Mesenchymal stem cell (in vitro differentiated cells and primary cell): ENCODE data around the gene GPR161.

Experiments used
- DNase-seq: peaks from one replicate; pipeline ENCODE4 v3.0.0-alpha.2; 2013
- H2AFZ ChIP-seq: one replicate; pipeline ENCODE4 v1.6.1; 2013; ENCODE audit warnings: low read depth, mild to moderate bottlenecking, control low read depth, inconsistent platforms, low read length, moderate library complexity
- H2AK5ac ChIP-seq: 2 replicates; pipeline ENCODE4 v1.6.1; 2013; ENCODE audit warnings: low read length, moderate library complexity, mild to moderate bottlenecking, inconsistent platforms; ENCODE audit not compliant: severe bottlenecking
- H2BK120ac ChIP-seq: one replicate; pipeline ENCODE4 v1.6.1; 2013; ENCODE audit warnings: low read depth, mild to moderate bottlenecking, inconsistent platforms, low read length, moderate library complexity
- H2BK12ac ChIP-seq, 2 experiments: one replicate each; pipeline ENCODE4 v1.6.1; 2013; ENCODE audit warnings: inconsistent platforms in 2 of 2, low read length in 2 of 2, mild to moderate bottlenecking in 2 of 2, moderate library complexity in 2 of 2, control low read depth in 1 of 2
- H2BK15ac ChIP-seq: one replicate; pipeline ENCODE4 v1.6.1; 2013; ENCODE audit warnings: mild to moderate bottlenecking, low read depth, inconsistent platforms; ENCODE audit not compliant: poor library complexity, severe bottlenecking
- H2BK5ac ChIP-seq: 2 replicates; pipeline ENCODE4 v1.6.1; 2013; ENCODE audit warnings: low read depth, mild to moderate bottlenecking, low read length, control low read depth, inconsistent platforms; ENCODE audit not compliant: poor library complexity, severe bottlenecking
- H3K14ac ChIP-seq, 2 experiments: one replicate each; pipeline ENCODE4 v1.6.1; 2013; ENCODE audit warnings: inconsistent platforms in 2 of 2, low read length in 2 of 2, control low read depth in 1 of 2, mild to moderate bottlenecking in 1 of 2, moderate library complexity in 1 of 2
- H3K18ac ChIP-seq, 2 experiments: one replicate each; pipeline ENCODE4 v1.6.1; 2013; ENCODE audit warnings: inconsistent platforms in 2 of 2, low read length in 2 of 2, control low read depth in 1 of 2, low read depth in 1 of 2, mild to moderate bottlenecking in 1 of 2
- H3K23ac ChIP-seq, 2 experiments: one replicate each; pipeline ENCODE4 v1.6.1; 2013; ENCODE audit warnings: inconsistent platforms in 2 of 2, low read length in 2 of 2, mild to moderate bottlenecking in 2 of 2, moderate library complexity in 2 of 2, control low read depth in 1 of 2
- H3K27ac ChIP-seq: 2 replicates; pipeline ENCODE4 v1.5.1; 2013; ENCODE audit warnings: mild to moderate bottlenecking, moderate library complexity, low read length, control low read depth, inconsistent platforms; ENCODE audit not compliant: poor library complexity, severe bottlenecking
- H3K27me3 ChIP-seq, 2 experiments: 2 replicates each; pipeline versions ENCODE4 v1.6.1 to v1.7.0; 2013; ENCODE audit warnings: low read length in 2 of 2, mild to moderate bottlenecking in 2 of 2, moderate library complexity in 2 of 2, control low read depth in 1 of 2, inconsistent platforms in 1 of 2; ENCODE audit not compliant: control insufficient read depth in 1 of 2, insufficient read depth in 1 of 2
- H3K36me3 ChIP-seq, 2 experiments: 2 replicates each; pipeline versions ENCODE4 v1.6.1 to v1.7.0; 2013; ENCODE audit warnings: low read length in 2 of 2, control low read depth in 1 of 2, inconsistent platforms in 1 of 2, low read depth in 1 of 2, mild to moderate bottlenecking in 1 of 2; ENCODE audit not compliant: insufficient read depth in 2 of 2, control insufficient read depth in 1 of 2
- H3K4ac ChIP-seq, 2 experiments: one replicate each; pipeline ENCODE4 v1.6.1; 2013; ENCODE audit warnings: inconsistent platforms in 2 of 2, low read length in 2 of 2, mild to moderate bottlenecking in 2 of 2, moderate library complexity in 2 of 2, control low read depth in 1 of 2, low read depth in 1 of 2
- H3K4me1 ChIP-seq: 2 replicates; pipeline ENCODE4 v1.6.1; 2013; ENCODE audit warnings: low read depth, low read length, control low read depth; ENCODE audit not compliant: control insufficient read depth, insufficient read depth
- H3K4me2 ChIP-seq: 2 replicates; pipeline ENCODE4 v1.6.1; 2013; ENCODE audit warnings: low read length, mild to moderate bottlenecking, inconsistent platforms; ENCODE audit not compliant: poor library complexity, severe bottlenecking
- H3K4me3 ChIP-seq, 2 experiments: 2 replicates each; pipeline versions ENCODE4 v1.5.1 to v1.7.0; 2013; ENCODE audit warnings: low read length in 2 of 2, mild to moderate bottlenecking in 2 of 2, control low read depth in 1 of 2, low read depth in 1 of 2; ENCODE audit not compliant: insufficient read depth in 1 of 2
- H3K79me1 ChIP-seq: replicated peaks from 2 replicates; pipeline ENCODE4 v1.6.1; 2013; ENCODE audit warnings: mild to moderate bottlenecking, control low read depth, low read length, inconsistent platforms; ENCODE audit not compliant: poor library complexity, severe bottlenecking
- H3K9ac ChIP-seq: 2 replicates; pipeline ENCODE4 v1.7.0; 2013; ENCODE audit warnings: mild to moderate bottlenecking, low read length, moderate library complexity
- H3K9me3 ChIP-seq: 2 replicates; pipeline ENCODE4 v1.7.0; 2013; ENCODE audit warnings: mild to moderate bottlenecking, low read length; ENCODE audit not compliant: control insufficient read depth
- H4K8ac ChIP-seq: one replicate; pipeline ENCODE4 v1.6.1; 2013; ENCODE audit warnings: inconsistent platforms, mild to moderate bottlenecking, low read length, moderate library complexity
- H4K91ac ChIP-seq: one replicate; pipeline ENCODE4 v1.6.1; 2013; ENCODE audit warnings: mild to moderate bottlenecking, low read length, inconsistent platforms
- WGBS: methylation state at CpG from one replicate; pipeline ENCODE4 v1.1.7; 2013; ENCODE audit warnings: mixed read lengths; 5-methylcytosine and 5-hydroxymethylcytosine counted together

Gene GPR161

GRCh38 chr1:168172250-168172915 is 35.7 kb upstream of the GPR161 start:
- Histone ChIP-seq H3K4me2 (no peak overlapping the region), H3K4ac (no peak overlapping the region), H3K14ac (no peak overlapping the region), H3K18ac (no peak overlapping the region), H2AFZ (no peak overlapping the region), H2BK15ac (no peak overlapping the region), H3K9ac (no peak overlapping the region), H2AK5ac (no peak overlapping the region), H3K23ac (no peak overlapping the region), H3K4me1 (no peaks in the 10 kb centered on the region), H3K4me3 (no peak overlapping the region), H3K79me1 (no peaks in the 10 kb centered on the region), H2BK5ac (no peak overlapping the region), H4K91ac (no peak overlapping the region), H3K36me3 (no peaks in the 10 kb centered on the region), H4K8ac (no peak overlapping the region), H3K27me3 (no peaks in the 10 kb centered on the region), H2BK12ac (no peak overlapping the region), H2BK120ac (no peak overlapping the region), H3K9me3 (no peaks in the 10 kb centered on the region), H3K27ac (no peak overlapping the region)
- DNase-seq = no peak
- 100% methylated on average over 2 of the region's 3 CpGs for WGBS

GRCh38 chr1:168170564-168171508 is 34.1 kb upstream of the GPR161 start:
- Histone ChIP-seq H3K9me3 (no peaks in the 10 kb centered on the region), H3K9ac (no peak overlapping the region), H2BK5ac (no peak overlapping the region), H2AFZ (peak overlapping the region; percentile 53), H2BK12ac (no peak overlapping the region), H2AK5ac (no peak overlapping the region), H3K27ac (no peak overlapping the region), H3K14ac (no peak overlapping the region), H3K4ac (no peak overlapping the region), H4K8ac (peak overlapping the region; percentile 77), H3K27me3 (no peaks in the 10 kb centered on the region), H3K23ac (no peak overlapping the region), H2BK15ac (no peak overlapping the region), H2BK120ac (peak overlapping the region; percentile 34), H3K36me3 (no peaks in the 10 kb centered on the region), H3K18ac (no peak overlapping the region), H3K4me3 (no peak overlapping the region), H4K91ac (no peak overlapping the region), H3K4me2 (no peak overlapping the region), H3K79me1 (no peaks in the 10 kb centered on the region), H3K4me1 (no peaks in the 10 kb centered on the region)
- 65% methylated on average over 6 of the region's 7 CpGs for WGBS
- peak; percentile 10 for DNase-seq

GRCh38 chr1:168167806-168168205 is 31.1 kb upstream of the GPR161 start:
- Histone ChIP-seq H3K79me1 (no peaks in the 10 kb centered on the region), H2BK120ac (no peak overlapping the region), H2BK12ac (no peak overlapping the region), H2BK5ac (no peak overlapping the region), H3K9ac (peak overlapping the region; percentile 12), H2AK5ac (no peak overlapping the region), H3K36me3 (no peaks in the 10 kb centered on the region), H3K23ac (no peak overlapping the region), H2BK15ac (no peak overlapping the region), H3K9me3 (no peaks in the 10 kb centered on the region), H3K18ac (no peak overlapping the region), H3K14ac (no peak overlapping the region), H3K27ac (no peak overlapping the region), H3K4me3 (no peak overlapping the region), H3K4me2 (no peak overlapping the region), H3K4ac (no peak overlapping the region), H4K8ac (no peak overlapping the region), H3K27me3 (no peaks in the 10 kb centered on the region), H2AFZ (no peak overlapping the region), H3K4me1 (peaks cover 3% of the 10 kb centered on the region), H4K91ac (no peak overlapping the region)
- WGBS = 33% methylated on average over 2 of the region's 2 CpGs
- peak; percentile 22 for DNase-seq

GRCh38 chr1:168164771-168165170 is 28.0 kb upstream of the GPR161 start:
- no peak overlapping the region for H4K8ac ChIP-seq
- peaks cover 3% of the 10 kb centered on the region for H3K4me1 ChIP-seq
- DNase-seq = no peak
- H2BK120ac ChIP-seq = no peak overlapping the region
- no peak overlapping the region for H3K4me2 ChIP-seq
- H2BK12ac ChIP-seq = no peak overlapping the region
- H3K14ac ChIP-seq = no peak overlapping the region
- peaks cover 13% of the 10 kb centered on the region for H3K9me3 ChIP-seq
- H2AK5ac ChIP-seq = no peak overlapping the region
- no peaks in the 10 kb centered on the region for H3K36me3 ChIP-seq
- H3K18ac ChIP-seq = no peak overlapping the region
- H3K79me1 ChIP-seq = no peaks in the 10 kb centered on the region
- WGBS = 88% methylated on average over 3 of the region's 3 CpGs
- H4K91ac ChIP-seq = no peak overlapping the region
- H3K27me3 ChIP-seq = no peaks in the 10 kb centered on the region
- no peak overlapping the region for H3K4ac ChIP-seq
- H3K9ac ChIP-seq = no peak overlapping the region
- no peak overlapping the region for H2AFZ ChIP-seq
- H3K4me3 ChIP-seq = no peak overlapping the region
- H3K23ac ChIP-seq = no peak overlapping the region
- H2BK5ac ChIP-seq = no peak overlapping the region
- no peak overlapping the region for H2BK15ac ChIP-seq
- no peak overlapping the region for H3K27ac ChIP-seq
